Measurements from ENCODE around the gene FANCE. TPM values are rescaled to one million over a fixed set of nuclear protein-coding genes. Genes with fewer than 3 reads are reported as not detected.
"Not testable (repeated sequence)": the region's sequence is repeated elsewhere in the genome, so short reads cannot be mapped to it uniquely, and the experiment has no call there.

The FANCE gene
- total and polyA plus RNA-seq, 2 donors (not counting 1 experiment from before 2014, with no cell fraction given): 9.2 to 12.8 TPM

GRCh38 chr6:35514587-35514986 lies 62.4 kb downstream of the FANCE start:
- Histone ChIP-seq H3K4me3 (ENCODE audit: control extremely low read depth in 1 of 5, extremely low read depth in 1 of 5, insufficient read depth in 1 of 5, low read depth in 2 of 5, low read length in 4 of 5) (no peak overlapping the region), H3K79me2 (ENCODE audit: control insufficient read depth, insufficient read depth, low read length) (no peaks in the 10 kb centered on the region), H3K4me2 (replicated peaks; ENCODE audit: low read depth, low read length, poor library complexity, severe bottlenecking) (no peak overlapping the region), H3K27me3 (replicated peaks in 1 of 4; ENCODE audit: control extremely low read depth in 1 of 4, control insufficient read depth in 3 of 4, insufficient read depth in 4 of 4, low read length in 3 of 4) (peaks cover 0 to 26% (median 14%) of the 10 kb centered on the region in 4 experiments), H3K9me3 (ENCODE audit: control extremely low read depth in 1 of 3, control insufficient read depth in 2 of 3, insufficient read depth in 1 of 3, low read length in 2 of 3) (peaks cover 0 to 5% (median 0%) of the 10 kb centered on the region in 3 donors), H2AFZ (ENCODE audit: insufficient read depth, low read depth, low read length, poor library complexity, severe bottlenecking) (no peak overlapping the region), H3K4me1 (ENCODE audit: control insufficient read depth in 2 of 2, insufficient read depth in 2 of 2, low read length in 2 of 2) (peaks cover 8% of the 10 kb centered on the region in 2 donors), H3K9ac (ENCODE audit: low read length) (no peak overlapping the region), H3K36me3 (replicated peaks in 1 of 2; ENCODE audit: control extremely low read depth in 1 of 2, control insufficient read depth in 1 of 2, extremely low read depth in 1 of 2, insufficient read depth in 2 of 2, low read length in 1 of 2) (no peaks in the 10 kb centered on the region), H3K27ac (ENCODE audit: low read length in 2 of 2) (no peak overlapping the region), H4K20me1 (ENCODE audit: control insufficient read depth, insufficient read depth, low read length, poor library complexity, severe bottlenecking) (no peaks in the 10 kb centered on the region)
- ChIA-PET POLR2A (interaction anchor here (0.6 kb wide), 1 partner anchor 73 kb away, joined by 3 read pairs; no protein-coding TSS in a partner anchor), CTCF (no interaction called here)
- no peaks in the 10 kb centered on the region for H3K9me3 Mint-ChIP-seq (ENCODE audit: insufficient read depth)
- no peak for TF ChIP-seq EZH2 (IDR thresholded peaks at IDR 0.05; ENCODE audit: borderline replicate concordance, insufficient read depth, low read depth, low read length, poor library complexity, severe bottlenecking)
- TF ChIP-seq, protein P1, sequence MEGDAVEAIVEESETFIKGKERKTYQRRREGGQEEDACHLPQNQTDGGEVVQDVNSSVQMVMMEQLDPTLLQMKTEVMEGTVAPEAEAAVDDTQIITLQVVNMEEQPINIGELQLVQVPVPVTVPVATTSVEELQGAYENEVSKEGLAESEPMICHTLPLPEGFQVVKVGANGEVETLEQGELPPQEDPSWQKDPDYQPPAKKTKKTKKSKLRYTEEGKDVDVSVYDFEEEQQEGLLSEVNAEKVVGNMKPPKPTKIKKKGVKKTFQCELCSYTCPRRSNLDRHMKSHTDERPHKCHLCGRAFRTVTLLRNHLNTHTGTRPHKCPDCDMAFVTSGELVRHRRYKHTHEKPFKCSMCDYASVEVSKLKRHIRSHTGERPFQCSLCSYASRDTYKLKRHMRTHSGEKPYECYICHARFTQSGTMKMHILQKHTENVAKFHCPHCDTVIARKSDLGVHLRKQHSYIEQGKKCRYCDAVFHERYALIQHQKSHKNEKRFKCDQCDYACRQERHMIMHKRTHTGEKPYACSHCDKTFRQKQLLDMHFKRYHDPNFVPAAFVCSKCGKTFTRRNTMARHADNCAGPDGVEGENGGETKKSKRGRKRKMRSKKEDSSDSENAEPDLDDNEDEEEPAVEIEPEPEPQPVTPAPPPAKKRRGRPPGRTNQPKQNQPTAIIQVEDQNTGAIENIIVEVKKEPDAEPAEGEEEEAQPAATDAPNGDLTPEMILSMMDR (IDR thresholded peaks at IDR 0.05): no peak
- peaks cover 18% of the 10 kb centered on the region for H3K27me3 Mint-ChIP-seq
- DNase-seq: no peak
- ATAC-seq (ENCODE audit: low read depth): no peak
- no peak overlapping the region for H3K4me3 Mint-ChIP-seq
- intact Hi-C loops (cut with micrococcal nuclease): no loop called here
- peaks cover 2% of the 10 kb centered on the region for H3K4me1 Mint-ChIP-seq
- no peak overlapping the region for H3K27ac Mint-ChIP-seq
- no CpG with 5 or more reads among the region's 4 CpGs for WGBS (ENCODE audit: insufficient coverage)

- POLR2A ChIA-PET; H3K9ac ChIP-seq (ENCODE audit: low read length); H3K4me3 ChIP-seq (ENCODE audit: control extremely low read depth in 1 of 5, extremely low read depth in 1 of 5, insufficient read depth in 1 of 5, low read depth in 2 of 5, low read length in 4 of 5); H3K4me3 Mint-ChIP-seq; H3K4me2 ChIP-seq (replicated peaks; ENCODE audit: low read depth, low read length, poor library complexity, severe bottlenecking); H4K20me1 ChIP-seq (ENCODE audit: control insufficient read depth, insufficient read depth, low read length, poor library complexity, severe bottlenecking); H3K27ac Mint-ChIP-seq; ATAC-seq (ENCODE audit: low read depth); H3K27ac ChIP-seq (ENCODE audit: low read length in 2 of 2); intact Hi-C loops (cut with micrococcal nuclease); H3K9me3 Mint-ChIP-seq (ENCODE audit: insufficient read depth); H3K4me1 ChIP-seq (ENCODE audit: control insufficient read depth in 2 of 2, insufficient read depth in 2 of 2, low read length in 2 of 2); H3K27me3 Mint-ChIP-seq; H3K4me1 Mint-ChIP-seq; H3K9me3 ChIP-seq (ENCODE audit: control extremely low read depth in 1 of 3, control insufficient read depth in 2 of 3, insufficient read depth in 1 of 3, low read length in 2 of 3); H3K79me2 ChIP-seq (ENCODE audit: control insufficient read depth, insufficient read depth, low read length); H2AFZ ChIP-seq (ENCODE audit: insufficient read depth, low read depth, low read length, poor library complexity, severe bottlenecking); H3K36me3 ChIP-seq (replicated peaks in 1 of 2; ENCODE audit: control extremely low read depth in 1 of 2, control insufficient read depth in 1 of 2, extremely low read depth in 1 of 2, insufficient read depth in 2 of 2, low read length in 1 of 2); DNase-seq: not testable (repeated sequence)
- CTCF ChIA-PET: interaction anchor here (0.7 kb wide), 1 partner anchor 461 kb away, joined by 3 read pairs; no protein-coding TSS in a partner anchor
- H3K27me3 ChIP-seq (replicated peaks in 1 of 4; ENCODE audit: control extremely low read depth in 1 of 4, control insufficient read depth in 3 of 4, insufficient read depth in 4 of 4, low read length in 3 of 4): peaks cover 0 to 20% (median 9%) of the 10 kb centered on the region in 4 experiments
- WGBS (ENCODE audit: insufficient coverage): 92% methylated on average over 6 of the region's 6 CpGs
These were observed 63.8 kb downstream of the FANCE start for GRCh38 chr6:35515939-35516338.

Small RNAs within 50 kb of the gene (small RNA-seq; reads per million reads assigned to genes)
- not detected for gene MIR7111 (ENCODE audit: insufficient read length, low read depth, low replicate concordance)

Other genes with a start within 250 kb of the FANCE start
- gene SCUBE3, start 238.4 kb upstream of the FANCE start, total RNA-seq: not detected in 2 replicates
- not detected in 2 replicates for gene SCUBE3, start 238.4 kb upstream of the FANCE start, polyA plus RNA-seq
- gene ZNF76, start 192.6 kb upstream of the FANCE start, total RNA-seq: 96.9 and 107 TPM in 2 replicates
- 126 and 145 TPM in 2 replicates for gene ZNF76, start 192.6 kb upstream of the FANCE start, polyA plus RNA-seq
- gene DEF6, start 154.5 kb upstream of the FANCE start, total RNA-seq: 105 and 116 TPM in 2 replicates
- 159 and 172 TPM in 2 replicates for gene DEF6, start 154.5 kb upstream of the FANCE start, polyA plus RNA-seq
- 38.9 and 39.0 TPM in 2 replicates for gene PPARD, start 109.8 kb upstream of the FANCE start, total RNA-seq
- gene PPARD, start 109.8 kb upstream of the FANCE start, polyA plus RNA-seq: 36.7 and 37.9 TPM in 2 replicates
- gene RPL10A, start 16.1 kb downstream of the FANCE start, total RNA-seq: 1,621 and 1,687 TPM in 2 replicates
- gene RPL10A, start 16.1 kb downstream of the FANCE start, polyA plus RNA-seq: 2,407 and 3,150 TPM in 2 replicates
- gene TEAD3, start 44.7 kb downstream of the FANCE start, total RNA-seq: 0.17 TPM in 2 replicates
- gene TEAD3, start 44.7 kb downstream of the FANCE start, polyA plus RNA-seq: not detected in 2 replicates
- gene TULP1, start 60.6 kb downstream of the FANCE start, total RNA-seq: not detected in 2 replicates
- not detected in 2 replicates for gene TULP1, start 60.6 kb downstream of the FANCE start, polyA plus RNA-seq
- gene FKBP5, start 236.6 kb downstream of the FANCE start, total RNA-seq: 7.4 and 8.1 TPM in 2 replicates
- 1.7 and 2.8 TPM in 2 replicates for gene FKBP5, start 236.6 kb downstream of the FANCE start, polyA plus RNA-seq

Measured in B cell (primary cell).